Measurements from ENCODE around the gene CTNNBIP1.

The CTNNBIP1 gene

DNA sequence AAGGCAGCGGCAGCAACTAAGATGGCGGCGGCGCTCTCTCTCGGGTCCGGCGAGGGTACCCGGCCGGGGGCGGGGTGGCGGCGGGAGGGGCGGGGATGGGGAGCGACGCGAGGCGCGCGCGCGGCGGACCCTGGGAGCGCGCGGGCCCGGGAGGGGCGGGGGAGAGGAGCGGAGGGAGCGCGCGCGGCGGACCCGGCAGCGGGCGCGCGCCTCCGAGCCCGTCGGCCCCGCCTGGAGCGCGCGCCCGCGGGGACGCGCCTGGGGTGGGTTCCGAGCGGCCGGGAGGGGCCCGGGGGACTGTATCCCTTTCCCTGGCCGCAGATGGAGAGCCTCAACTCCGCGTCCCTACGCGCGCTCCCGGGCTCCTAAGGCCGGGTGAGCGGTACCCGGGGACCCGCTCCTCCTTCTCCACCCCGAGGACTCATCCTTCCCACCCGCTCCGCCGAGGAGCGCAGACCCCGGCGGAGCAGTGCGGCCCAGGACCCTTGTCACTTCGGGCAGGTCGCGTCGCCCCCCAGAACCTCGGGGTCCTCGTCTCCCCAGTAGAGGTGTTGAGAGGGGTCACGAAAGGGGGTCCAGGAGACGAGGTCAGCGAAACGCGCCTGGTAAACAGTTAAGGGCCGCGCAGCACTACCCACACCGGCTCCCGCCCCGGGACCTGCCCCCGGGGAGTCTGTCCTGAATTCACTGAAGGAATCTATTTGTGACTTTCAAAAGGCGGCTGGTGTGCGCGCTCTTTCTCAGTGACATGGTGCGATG is 85.9 kb downstream of the CTNNBIP1 start, which contains the start of gene CLSTN1:
Gene CLSTN1 (minus strand): TSS at position 23 of the 759 bp plus-strand sequence. CDS start 232 bp downstream, outside the sequence.
- Histone ChIP-seq H3K9me2 (ENCODE audit: low read depth, low read length) (no peaks in the 10 kb centered on the region), H3K9me3 (ENCODE audit: low read length) (no peaks in the 10 kb centered on the region), H3K4me2 (ENCODE audit: low read length) (peak within 1 kb of the TSS; percentile 85), H3K27ac (ENCODE audit: low read depth, low read length, poor library complexity, severe bottlenecking) (peak within 1 kb of the TSS; percentile 75), H3K36me3 (ENCODE audit: insufficient read depth, low read length) (peaks cover 18% of the 10 kb centered on the region), H4K20me1 (ENCODE audit: insufficient read depth, low read length) (no peaks in the 10 kb centered on the region), H3K27me3 (ENCODE audit: insufficient read depth, low read length) (no peaks in the 10 kb centered on the region), H3F3A (ENCODE audit: insufficient read depth, low read length) (0 out of 2 replicates have a peak, but pooled peaks cover 9% of the 10 kb centered on the region), H3K4me3 (ENCODE audit: low read depth, low read length, poor library complexity, severe bottlenecking) (peak within 1 kb of the TSS; percentile 99), H2AFZ (ENCODE audit: low read length) (no peak within 1 kb of the TSS), H3K4me1 (ENCODE audit: insufficient read depth, low read length, severe bottlenecking) (peaks cover 54% of the 10 kb centered on the region), H3K9ac (ENCODE audit: low read length) (peak within 1 kb of the TSS; percentile 98), H3K79me2 (ENCODE audit: insufficient read depth, low read length) (peaks cover 43% of the 10 kb centered on the region)
- TF ChIP-seq, protein P1, sequence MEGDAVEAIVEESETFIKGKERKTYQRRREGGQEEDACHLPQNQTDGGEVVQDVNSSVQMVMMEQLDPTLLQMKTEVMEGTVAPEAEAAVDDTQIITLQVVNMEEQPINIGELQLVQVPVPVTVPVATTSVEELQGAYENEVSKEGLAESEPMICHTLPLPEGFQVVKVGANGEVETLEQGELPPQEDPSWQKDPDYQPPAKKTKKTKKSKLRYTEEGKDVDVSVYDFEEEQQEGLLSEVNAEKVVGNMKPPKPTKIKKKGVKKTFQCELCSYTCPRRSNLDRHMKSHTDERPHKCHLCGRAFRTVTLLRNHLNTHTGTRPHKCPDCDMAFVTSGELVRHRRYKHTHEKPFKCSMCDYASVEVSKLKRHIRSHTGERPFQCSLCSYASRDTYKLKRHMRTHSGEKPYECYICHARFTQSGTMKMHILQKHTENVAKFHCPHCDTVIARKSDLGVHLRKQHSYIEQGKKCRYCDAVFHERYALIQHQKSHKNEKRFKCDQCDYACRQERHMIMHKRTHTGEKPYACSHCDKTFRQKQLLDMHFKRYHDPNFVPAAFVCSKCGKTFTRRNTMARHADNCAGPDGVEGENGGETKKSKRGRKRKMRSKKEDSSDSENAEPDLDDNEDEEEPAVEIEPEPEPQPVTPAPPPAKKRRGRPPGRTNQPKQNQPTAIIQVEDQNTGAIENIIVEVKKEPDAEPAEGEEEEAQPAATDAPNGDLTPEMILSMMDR (IDR thresholded peaks at IDR 0.05; ENCODE audit: low read length), result no peak
- TF ChIP-seq EZH2 (IDR thresholded peaks at IDR 0.05; ENCODE audit: borderline replicate concordance, low read length), result no peak

GRCh38 chr1:9823693-9823942 is 86.5 kb downstream of the CTNNBIP1 start:
- no peak for TF ChIP-seq EZH2 (IDR thresholded peaks at IDR 0.05; ENCODE audit: borderline replicate concordance, low read length)
- TF ChIP-seq, protein P1 (IDR thresholded peaks at IDR 0.05; ENCODE audit: low read length), result no peak
- Histone ChIP-seq H3K79me2 (ENCODE audit: insufficient read depth, low read length) (peaks cover 47% of the 10 kb centered on the region), H3K9ac (ENCODE audit: low read length) (peak overlapping the region; percentile 98), H3K27me3 (ENCODE audit: insufficient read depth, low read length) (no peaks in the 10 kb centered on the region), H3K9me2 (ENCODE audit: low read depth, low read length) (no peaks in the 10 kb centered on the region), H3K4me3 (ENCODE audit: low read depth, low read length, poor library complexity, severe bottlenecking) (peak overlapping the region; percentile 99), H3K36me3 (ENCODE audit: insufficient read depth, low read length) (peaks cover 21% of the 10 kb centered on the region), H3K4me2 (ENCODE audit: low read length) (no peak overlapping the region), H3K4me1 (ENCODE audit: insufficient read depth, low read length, severe bottlenecking) (peaks cover 59% of the 10 kb centered on the region), H2AFZ (ENCODE audit: low read length) (no peak overlapping the region), H4K20me1 (ENCODE audit: insufficient read depth, low read length) (no peaks in the 10 kb centered on the region), H3K9me3 (ENCODE audit: low read length) (no peaks in the 10 kb centered on the region), H3K27ac (ENCODE audit: low read depth, low read length, poor library complexity, severe bottlenecking) (no peak overlapping the region), H3F3A (ENCODE audit: insufficient read depth, low read length) (0 out of 2 replicates have a peak, but pooled peaks cover 9% of the 10 kb centered on the region)

- H3K9me3 ChIP-seq (ENCODE audit: low read length), result no peaks in the 10 kb centered on the region
- H4K20me1 ChIP-seq (ENCODE audit: insufficient read depth, low read length), result no peaks in the 10 kb centered on the region
- H3K4me2 ChIP-seq (ENCODE audit: low read length), result peak overlapping the region; percentile 85
- H3K79me2 ChIP-seq (ENCODE audit: insufficient read depth, low read length), result peaks cover 52% of the 10 kb centered on the region
- 0 out of 2 replicates have a peak, but pooled peaks cover 9% of the 10 kb centered on the region for H3F3A ChIP-seq (ENCODE audit: insufficient read depth, low read length)
- TF ChIP-seq, protein P1 (IDR thresholded peaks at IDR 0.05; ENCODE audit: low read length), result no peak
- TF ChIP-seq EZH2 (IDR thresholded peaks at IDR 0.05; ENCODE audit: borderline replicate concordance, low read length), result no peak
- peak overlapping the region; percentile 98 for H3K9ac ChIP-seq (ENCODE audit: low read length)
- peaks cover 21% of the 10 kb centered on the region for H3K36me3 ChIP-seq (ENCODE audit: insufficient read depth, low read length)
- H2AFZ ChIP-seq (ENCODE audit: low read length), result no peak overlapping the region
- no peaks in the 10 kb centered on the region for H3K27me3 ChIP-seq (ENCODE audit: insufficient read depth, low read length)
- peak overlapping the region; percentile 99 for H3K4me3 ChIP-seq (ENCODE audit: low read depth, low read length, poor library complexity, severe bottlenecking)
- H3K9me2 ChIP-seq (ENCODE audit: low read depth, low read length), result no peaks in the 10 kb centered on the region
- peaks cover 64% of the 10 kb centered on the region for H3K4me1 ChIP-seq (ENCODE audit: insufficient read depth, low read length, severe bottlenecking)
- peak overlapping the region; percentile 75 for H3K27ac ChIP-seq (ENCODE audit: low read depth, low read length, poor library complexity, severe bottlenecking)
Observed at GRCh38 chr1:9822897-9823692, 87.0 kb downstream of the CTNNBIP1 start.
